H1 (cell line): ENCODE results near the gene SMTN. TPM values are rescaled to one million over a fixed set of nuclear protein-coding genes. Genes with fewer than 3 reads are reported as not detected.

Source experiments
- CTCF ChIA-PET: fragments of 300-600 bp; sonication (Branson Sonifier 250); formaldehyde crosslinking; loops from one replicate; lab custom pipeline; 2021; ENCODE audit not compliant: partially characterized antibody; lab: Charles Lee
- POLR2A ChIA-PET: fragments of 300-600 bp; sonication (Branson Sonifier 250); formaldehyde crosslinking; loops from one replicate; lab custom pipeline; 2021; ENCODE audit warnings: inconsistent platforms; ENCODE audit not compliant: partially characterized antibody; lab: Charles Lee
- DNase-seq, 2 experiments: peaks; one replicate each; pipeline versions ENCODE4 v3.0.0 to v3.0.0-alpha.2; 2010 to 2022; ENCODE audit warnings: low spot score in 2 of 2, low read depth in 1 of 2, mixed read lengths in 1 of 2
- FAIRE-seq: peaks from 2 replicates; lab custom pipeline; 2011; peaks lifted over from hg19 to GRCh38; lab: Jason Lieb, UNC
- H2AFZ ChIP-seq: 2 replicates; pipeline ENCODE4 v1.8.1; 2012; ENCODE audit warnings: low read length, inconsistent platforms
- H2AK5ac ChIP-seq: 2 replicates; pipeline ENCODE4 v1.6.1; 2013; ENCODE audit warnings: low read depth, low read length
- H2BK120ac ChIP-seq: replicated peaks from 2 replicates; pipeline ENCODE3; 2013; ENCODE audit warnings: low read depth, low read length, inconsistent platforms
- H2BK12ac ChIP-seq: 2 replicates; pipeline ENCODE4 v1.6.1; 2013; ENCODE audit warnings: low read depth, low read length
- H2BK15ac ChIP-seq: 2 replicates; pipeline ENCODE4 v1.6.1; 2013; ENCODE audit warnings: low read length
- H2BK20ac ChIP-seq: 2 replicates; pipeline ENCODE4 v1.6.1; 2013; ENCODE audit warnings: low read length
- H2BK5ac ChIP-seq: 2 replicates; pipeline ENCODE4 v1.6.1; 2013; ENCODE audit warnings: low read depth, low read length
- H3K14ac ChIP-seq: 2 replicates; pipeline ENCODE4 v1.6.1; 2013; ENCODE audit warnings: inconsistent platforms; ENCODE audit not compliant: insufficient read length
- H3K18ac ChIP-seq: 2 replicates; pipeline ENCODE4 v1.6.1; 2013; ENCODE audit warnings: low read length; ENCODE audit errors: extremely low read depth
- H3K23ac ChIP-seq: 2 replicates; pipeline ENCODE4 v1.6.1; 2013; ENCODE audit warnings: inconsistent platforms; ENCODE audit not compliant: insufficient read length
- H3K23me2 ChIP-seq: 2 replicates; pipeline ENCODE4 v1.6.1; 2013; ENCODE audit warnings: low read depth, low read length
- H3K27ac ChIP-seq: 2 replicates; pipeline ENCODE4 v1.6.1; 2011; ENCODE audit warnings: low read depth, low read length, inconsistent platforms
- H3K27me3 ChIP-seq, 4 experiments: replicated peaks in 1 of 4; 1 replicate in 1 of 4; 2 replicates in 3 of 4; pipeline versions ENCODE4 v1.6.1 to v1.8.1; 2011 to 2013; ENCODE audit warnings: low read length in 3 of 4, mild to moderate bottlenecking in 3 of 4, inconsistent platforms in 2 of 4, mixed read lengths in 2 of 4, moderate library complexity in 1 of 4; ENCODE audit not compliant: control insufficient read depth in 3 of 4, insufficient read depth in 3 of 4; ENCODE audit errors: extremely low read depth in 1 of 4
- H3K36me3 ChIP-seq, 4 experiments: 2 replicates each; pipeline versions ENCODE4 v1.6.1 to v1.8.1; 2011 to 2013; ENCODE audit warnings: mild to moderate bottlenecking in 4 of 4, low read length in 3 of 4, moderate library complexity in 2 of 4, control low read depth in 1 of 4, inconsistent platforms in 1 of 4; ENCODE audit not compliant: insufficient read depth in 4 of 4, control insufficient read depth in 2 of 4
- H3K4ac ChIP-seq: replicated peaks from 2 replicates; pipeline ENCODE3; 2013; ENCODE audit warnings: low read length, low read depth, mixed read lengths, inconsistent platforms; ENCODE audit not compliant: insufficient read length
- H3K4me1 ChIP-seq, 4 experiments: replicated peaks in 1 of 4; 1 replicate in 1 of 4; 2 replicates in 3 of 4; pipeline versions ENCODE4 v1.6.1 to v1.8.1; 2011 to 2013; ENCODE audit warnings: low read length in 3 of 4, inconsistent platforms in 2 of 4, mixed read lengths in 1 of 4; ENCODE audit not compliant: insufficient read depth in 4 of 4, control insufficient read depth in 3 of 4
- H3K4me2 ChIP-seq, 2 experiments: 2 replicates each; pipeline versions ENCODE4 v1.6.1 to v1.8.1; 2011 to 2013; ENCODE audit warnings: low read depth in 2 of 2, low read length in 2 of 2, control low read depth in 1 of 2, inconsistent platforms in 1 of 2, mild to moderate bottlenecking in 1 of 2; ENCODE audit not compliant: insufficient read depth in 1 of 2
- H3K4me3 ChIP-seq, 4 experiments: fragments of 200-600, 300-600 bp in 1 of 4; sonication (generic), shearing (Covaris generic), sonication (Bioruptor Twin) in 1 of 4; 2 replicates each; pipeline versions ENCODE4 v1.5.1 to v1.8.1; 2011 to 2016; ENCODE audit warnings: low read length in 4 of 4, low read depth in 3 of 4, control low read depth in 2 of 4, inconsistent platforms in 2 of 4, mild to moderate bottlenecking in 2 of 4, mixed read lengths in 1 of 4, moderate library complexity in 1 of 4; ENCODE audit not compliant: insufficient read depth in 2 of 4; ENCODE audit errors: extremely low read depth in 1 of 4
- H3K56ac ChIP-seq: replicated peaks from 2 replicates; pipeline ENCODE3; 2013; ENCODE audit warnings: low read depth, mild to moderate bottlenecking, mixed read lengths, low read length, inconsistent platforms; ENCODE audit not compliant: insufficient read length
- H3K79me1 ChIP-seq: 2 replicates; pipeline ENCODE4 v1.6.1; 2013; ENCODE audit warnings: low read depth, low read length, control low read depth
- H3K79me2 ChIP-seq, 2 experiments: 2 replicates each; pipeline versions ENCODE4 v1.6.1 to v1.8.1; 2012 to 2013; ENCODE audit warnings: low read length in 2 of 2, mild to moderate bottlenecking in 2 of 2, inconsistent platforms in 1 of 2; ENCODE audit not compliant: insufficient read depth in 2 of 2, control insufficient read depth in 1 of 2
- H3K9ac ChIP-seq, 4 experiments: replicated peaks in 1 of 4; 1 replicate in 1 of 4; 2 replicates in 3 of 4; pipeline versions ENCODE4 v1.6.1 to v1.8.1; 2011 to 2013; ENCODE audit warnings: low read depth in 3 of 4, low read length in 3 of 4, control low read depth in 2 of 4, mild to moderate bottlenecking in 2 of 4, moderate library complexity in 2 of 4, inconsistent platforms in 1 of 4; ENCODE audit errors: extremely low read depth in 1 of 4
- H3K9me3 ChIP-seq, 2 experiments: 2 replicates each; pipeline versions ENCODE4 v1.6.1 to v1.8.1; 2012 to 2013; ENCODE audit warnings: mild to moderate bottlenecking in 2 of 2, moderate library complexity in 2 of 2, control low read depth in 1 of 2, inconsistent platforms in 1 of 2, low read depth in 1 of 2, low read length in 1 of 2, mixed read lengths in 1 of 2; ENCODE audit not compliant: insufficient read depth in 2 of 2
- H4K20me1 ChIP-seq, 2 experiments: replicated peaks in 1 of 2; 2 replicates each; pipeline versions ENCODE3 to v1.8.1; 2011 to 2013; ENCODE audit warnings: inconsistent platforms in 2 of 2, low read length in 2 of 2, mild to moderate bottlenecking in 1 of 2; ENCODE audit not compliant: insufficient read depth in 2 of 2, control insufficient read depth in 1 of 2
- H4K5ac ChIP-seq: 2 replicates; pipeline ENCODE4 v1.6.1; 2013; ENCODE audit warnings: low read length, low read depth, mixed read lengths, inconsistent platforms; ENCODE audit not compliant: insufficient read length
- H4K8ac ChIP-seq: 2 replicates; pipeline ENCODE4 v1.8.0; 2013; ENCODE audit warnings: mild to moderate bottlenecking, moderate library complexity, low read length, inconsistent platforms; ENCODE audit not compliant: insufficient read depth; ENCODE audit errors: extremely low read depth
- H4K91ac ChIP-seq: replicated peaks from 2 replicates; pipeline ENCODE3; 2013; ENCODE audit warnings: low read length, mixed read lengths, inconsistent platforms; ENCODE audit not compliant: insufficient read length
- POU5F1 ChIP-seq: IDR thresholded peaks from 2 replicates; pipeline ENCODE4 v1.6.1; 2011; ENCODE audit warnings: low read depth, mild to moderate bottlenecking, low read length, moderate library complexity
- WGBS, 2 experiments: shearing (Covaris generic) in 1 of 2; methylation state at CpG; one replicate each; pipeline versions ENCODE4 v1.1.6 to v1.1.7; 2013 to 2015; ENCODE audit warnings: low lambda C conversion rate in 2 of 2, mixed read lengths in 2 of 2, inconsistent platforms in 1 of 2, low coverage in 1 of 2, missing lambda C conversion rate in 1 of 2; ENCODE audit not compliant: insufficient replicate concordance in 2 of 2, insufficient coverage in 1 of 2, insufficient read length in 1 of 2; ENCODE audit errors: extremely low coverage in 1 of 2, missing lambda C conversion rate in 1 of 2; 5-methylcytosine and 5-hydroxymethylcytosine counted together
- polyA plus RNA-seq, 7 experiments: library from polyadenylated mRNA; depleted of rRNA in 3 of 7; stranded (reverse) in 5 of 7; unstranded in 2 of 7; fragments of >200 nt in 5 of 7; fragments of 200-250 nt in 2 of 7; gene quantifications; 1 replicate in 5 of 7; 2 replicates in 1 of 7; 4 replicates in 1 of 7; pipeline versions ENCODE4 v1.2.1 to v1.2.3, GENCODE V29; 2011 to 2013; ENCODE audit warnings: missing spikeins in 2 of 7, mixed read lengths in 2 of 7
- total RNA-seq: library from RNA; stranded (reverse); fragmentation: NEBNext Ultra II Directional; extraction: Animal tissue kit (Norgen Biotek cat#: 25700); gene quantifications from 2 replicates; pipeline ENCODE4 v1.2.1, GENCODE V29; 2021

The SMTN gene
- total and polyA plus RNA-seq, 2 of the 8 experiments (the other 6 are each of a cell fraction or from before 2014, with no cell fraction given) = 12.3 to 20.8 TPM

GRCh38 chr22:31086703-31087330 is 5.7 kb downstream of the SMTN start:
- Histone ChIP-seq H2BK120ac (no peak overlapping the region), H4K5ac (no peak overlapping the region), H3K4me3 (no peak overlapping the region), H3K23me2 (peaks cover 8% of the 10 kb centered on the region), H3K9ac (no peak overlapping the region), H3K18ac (no peak overlapping the region)
- TF ChIP-seq POU5F1 = no peak
- TF ChIP-seq, all 59 proteins: peak for 0
- DNase-seq = no peak
- no peak for FAIRE-seq
- H3K79me2 ChIP-seq = peaks cover 0 to 9% of the 10 kb centered on the region in 2 experiments; a peak in 1 of 4 replicates
- no peaks in the 10 kb centered on the region for H3K9me3 ChIP-seq
- H2BK12ac ChIP-seq = no peak overlapping the region
- H4K20me1 ChIP-seq = peaks cover 3 to 6% of the 10 kb centered on the region in 2 experiments
- no peak overlapping the region for H3K4me2 ChIP-seq
- H2BK15ac ChIP-seq = no peak overlapping the region
- no peaks in the 10 kb centered on the region; the same call in 1 of the 2 replicates for H3K79me1 ChIP-seq
- peaks cover 0 to 24% (median 16%) of the 10 kb centered on the region in 4 experiments; a peak in 6 of 7 replicates for H3K4me1 ChIP-seq
- ChIA-PET CTCF (interaction anchor here (0.6 to 13.3 kb wide), 8 partner anchors 11 to 323 kb away, joined by 3 to 207 read pairs (median 16); partner anchors contain the start of genes MORC2, PLA2G3 and TUG1), POLR2A (interaction anchor here (1.0 to 12.2 kb wide), 5 partner anchors 9 to 117 kb away, joined by 3 to 220 read pairs (median 25); partner anchors contain the start of genes MORC2, SELENOM and TUG1)
- H3K27ac ChIP-seq = no peak overlapping the region
- H2AK5ac ChIP-seq = no peak overlapping the region
- peaks cover 0 to 2% (median under 1%) of the 10 kb centered on the region in 4 experiments; a peak in 3 of 7 replicates for H3K27me3 ChIP-seq
- H2BK20ac ChIP-seq = no peak overlapping the region
- no peak overlapping the region for H4K8ac ChIP-seq
- H4K91ac ChIP-seq = no peak overlapping the region
- H3K23ac ChIP-seq = no peak overlapping the region
- H3K4ac ChIP-seq = no peak overlapping the region
- H2BK5ac ChIP-seq = no peak overlapping the region
- H3K56ac ChIP-seq = no peak overlapping the region
- H2AFZ ChIP-seq = no peak overlapping the region
- WGBS, 2 experiments = 93% methylated on average over 8 of the region's 8 CpGs; no CpG with 5 or more reads in 1 of the 2 experiments
- no peak overlapping the region for H3K14ac ChIP-seq
- no peaks in the 10 kb centered on the region for H3K36me3 ChIP-seq
